ENCODE measurements around the gene MAGEA9.
"Not testable (repeated sequence)": the region's sequence is repeated elsewhere in the genome, so short reads cannot be mapped to it uniquely, and the experiment has no call there.

- not testable (repeated sequence) for TF ChIP-seq CTCF (IDR thresholded peaks at IDR 0.05; ENCODE audit: extremely low read depth in 1 of 2, insufficient read depth in 1 of 2, low read depth in 1 of 2, low read length in 2 of 2); POLR2AphosphoS5 (IDR thresholded peaks at IDR 0.05; ENCODE audit: insufficient read depth, low read depth, low read length)
Measured at GRCh38 chrX:149758715-149759078, 23.0 kb upstream of the MAGEA9 start.

Measured in endothelial cell of umbilical vein (primary cell).